Stimulated activated CD8-positive, alpha-beta memory T cell treated with anti-CD3 and anti-CD28 coated beads, Interleukin-4, amount 100 ng/mL, for 48 hours (primary cell): ENCODE data around the gene ANKRD12.
"Not testable (repeated sequence)": the region's sequence is repeated elsewhere in the genome, so short reads cannot be mapped to it uniquely, and the experiment has no call there.

ENCODE experiments used
- DNase-seq: peaks from one replicate; pipeline ENCODE4 v3.0.0-alpha.2; 2020

Gene ANKRD12

DNA sequence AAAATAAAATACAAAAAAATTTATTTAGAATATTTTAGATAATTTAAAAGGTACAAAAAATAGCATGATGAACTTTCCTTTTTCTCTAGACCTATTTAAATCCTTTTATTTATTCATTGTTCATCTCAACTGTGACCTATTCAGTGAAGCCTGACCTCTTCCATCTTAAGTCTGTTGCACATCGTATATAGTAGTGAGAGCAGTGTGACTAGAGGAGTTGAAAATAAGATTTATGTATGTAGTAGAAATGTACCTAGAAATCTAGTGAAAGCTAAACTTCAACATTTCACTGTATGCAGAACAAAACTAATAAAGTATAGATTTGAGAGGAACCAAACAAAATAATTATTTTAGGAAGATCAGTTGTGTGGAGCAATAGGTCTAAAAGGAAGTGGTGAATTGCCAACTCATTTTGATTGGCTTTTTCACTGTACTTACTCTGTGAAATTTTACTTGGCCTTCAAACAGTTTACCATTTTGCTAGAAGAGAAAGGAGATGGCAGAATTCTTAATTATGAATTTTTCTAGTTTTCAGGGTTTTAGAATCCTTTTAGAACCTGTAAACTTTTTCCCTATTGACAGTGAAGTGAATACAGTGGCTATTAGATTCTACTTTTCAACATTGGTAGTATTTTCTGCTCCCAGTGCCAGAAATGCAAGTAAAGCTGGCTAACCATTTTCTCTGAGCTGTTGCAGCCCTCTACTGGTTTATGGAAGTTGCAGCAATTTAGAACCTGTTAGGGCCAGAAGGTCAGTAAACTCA lies 11.0 kb downstream of the ANKRD12 start:
- no peak for DNase-seq

DNA sequence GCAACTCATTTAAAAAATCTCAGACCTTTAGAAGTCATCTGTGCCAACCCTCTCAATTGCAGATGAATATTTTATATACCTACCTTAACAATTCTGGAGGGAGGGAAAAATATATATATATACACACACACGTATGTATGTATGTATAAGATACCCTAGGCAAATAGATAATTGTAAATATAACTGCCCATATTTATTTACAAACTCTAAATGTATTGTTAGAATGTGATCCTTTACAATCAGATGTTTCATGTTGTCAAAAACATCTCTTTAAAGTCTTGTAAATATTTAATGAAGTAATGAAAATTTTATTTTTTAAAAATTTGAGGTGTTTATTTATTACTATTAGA lies 11.6 kb downstream of the ANKRD12 start:
- no peak for DNase-seq

DNA sequence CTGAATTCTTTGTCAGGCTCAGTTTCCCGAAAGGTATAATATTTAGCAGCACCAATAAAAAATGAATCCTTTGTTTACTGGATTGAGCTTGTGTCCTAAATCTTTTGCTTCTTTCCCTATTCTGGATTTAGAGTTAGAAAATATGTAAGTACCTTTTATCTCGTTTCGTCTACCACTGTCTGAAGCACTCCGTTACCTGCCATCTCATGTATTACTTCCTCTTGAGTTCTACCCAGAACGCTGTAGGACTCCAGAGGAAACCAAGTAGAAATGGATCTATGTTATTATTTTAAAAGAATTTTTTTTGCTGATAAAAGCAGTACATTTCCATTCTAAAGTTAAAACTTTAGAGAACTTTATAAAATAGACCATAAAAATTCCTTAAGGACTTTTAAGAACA lies 13.5 kb downstream of the ANKRD12 start:
- DNase-seq, result no peak

DNA sequence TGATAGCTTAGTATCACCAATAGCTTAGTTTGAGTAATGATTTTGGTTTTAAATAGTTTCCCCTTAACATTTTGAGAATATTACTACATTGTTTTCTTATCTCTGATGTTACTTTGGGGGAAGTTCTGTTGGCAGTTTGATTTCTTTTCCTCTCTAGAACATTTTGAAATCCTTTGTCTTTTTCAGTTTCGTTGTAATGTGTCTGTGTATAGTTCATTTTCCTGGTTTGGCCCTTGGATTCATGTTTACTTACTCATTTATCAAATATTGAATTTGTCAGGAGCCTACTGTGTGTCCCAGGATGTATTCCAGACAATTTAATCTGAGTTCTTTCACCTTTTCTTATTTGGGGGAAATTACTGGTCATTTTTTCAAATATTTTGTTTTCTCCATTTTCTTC lies 16.7 kb downstream of the ANKRD12 start:
- DNase-seq, result no peak

DNA sequence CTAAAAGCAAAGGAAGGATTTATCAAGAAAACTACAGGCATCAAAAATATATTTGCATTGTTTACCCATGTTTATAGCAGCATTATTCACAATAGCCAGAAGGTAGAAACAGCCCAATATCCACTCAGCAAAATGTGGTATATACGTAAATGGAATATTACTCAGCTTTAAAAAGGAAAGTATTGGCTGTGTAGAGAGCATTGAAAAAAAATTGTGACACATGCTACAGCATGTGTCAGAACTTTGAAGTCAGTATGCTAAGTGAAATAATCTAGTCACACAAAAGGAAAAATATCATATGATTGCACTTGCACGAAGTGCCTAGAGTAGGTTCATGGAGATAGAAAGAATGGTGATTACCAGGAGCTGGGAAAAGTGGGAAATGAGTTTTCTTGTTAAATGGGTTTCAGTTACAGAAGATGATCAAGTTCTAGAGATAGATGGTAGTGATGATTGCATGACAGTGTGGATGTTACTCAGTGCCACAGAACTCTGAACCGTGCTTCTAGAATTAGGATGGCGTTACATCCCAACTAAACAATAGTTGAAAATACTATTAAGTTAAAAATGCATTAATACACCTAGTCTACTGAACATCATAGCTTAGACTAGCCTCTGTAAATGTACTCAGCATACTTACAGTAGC lies 20.1 kb downstream of the ANKRD12 start:
- DNase-seq, result no peak

DNA sequence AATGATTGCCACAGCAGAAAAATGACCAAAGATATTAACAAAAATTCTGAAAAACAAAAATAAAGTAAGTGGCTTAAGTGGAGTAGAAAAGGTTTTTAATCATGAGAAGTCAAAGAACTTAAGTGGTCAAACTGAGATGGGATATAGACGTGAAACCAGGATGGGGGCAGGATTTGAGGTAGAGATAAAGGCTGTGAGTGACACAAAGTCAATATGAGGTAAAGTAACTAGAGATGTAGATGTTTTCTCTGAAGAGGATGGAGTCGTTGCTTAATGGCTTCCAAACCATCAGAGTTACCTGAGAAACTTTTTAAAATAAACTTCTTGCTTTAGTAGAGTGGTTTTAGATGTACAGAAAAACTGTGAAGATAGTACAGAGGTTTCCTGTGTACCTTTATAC lies 21.2 kb downstream of the ANKRD12 start:
- DNase-seq, result no peak

DNA sequence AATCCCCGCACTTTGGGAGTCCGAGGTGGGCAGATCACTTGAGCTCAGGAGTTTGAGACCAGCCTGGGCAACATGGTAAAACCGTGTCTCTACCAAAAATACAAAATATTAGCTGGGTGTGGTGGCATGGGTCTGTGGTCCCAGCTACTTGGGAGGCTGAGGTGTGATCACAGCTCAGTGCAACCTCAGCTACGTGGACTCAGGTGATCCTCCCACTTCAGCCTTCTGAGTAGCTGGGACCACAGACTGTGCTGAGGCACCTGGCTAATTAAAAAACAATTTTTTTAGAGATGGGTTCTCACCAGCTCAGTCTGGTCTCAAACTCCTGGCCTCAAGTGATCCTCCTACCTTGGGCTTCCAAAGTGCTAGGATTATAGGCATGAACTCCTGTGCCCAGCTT lies 23.4 kb downstream of the ANKRD12 start:
- no peak for DNase-seq

DNA sequence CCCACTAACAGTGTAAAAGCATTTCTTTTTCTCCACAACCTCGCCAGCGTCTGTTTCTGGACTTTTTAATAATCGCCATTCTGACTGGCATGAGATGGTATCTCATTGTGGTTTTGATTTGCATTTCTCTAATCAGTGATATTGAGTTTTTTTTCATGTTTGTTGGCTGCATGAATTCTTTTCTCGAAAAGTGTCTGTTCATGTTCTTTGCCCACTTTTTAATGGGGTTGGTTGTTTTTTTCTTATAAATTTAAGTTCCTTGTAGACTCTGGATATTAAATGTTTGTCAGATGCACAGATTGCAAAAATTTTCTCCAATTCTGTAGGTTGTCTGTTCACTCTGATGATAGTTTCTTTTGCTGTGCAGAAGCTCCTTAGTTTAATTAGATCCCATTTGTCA lies 26.1 kb downstream of the ANKRD12 start:
- not testable (repeated sequence) for DNase-seq

DNA sequence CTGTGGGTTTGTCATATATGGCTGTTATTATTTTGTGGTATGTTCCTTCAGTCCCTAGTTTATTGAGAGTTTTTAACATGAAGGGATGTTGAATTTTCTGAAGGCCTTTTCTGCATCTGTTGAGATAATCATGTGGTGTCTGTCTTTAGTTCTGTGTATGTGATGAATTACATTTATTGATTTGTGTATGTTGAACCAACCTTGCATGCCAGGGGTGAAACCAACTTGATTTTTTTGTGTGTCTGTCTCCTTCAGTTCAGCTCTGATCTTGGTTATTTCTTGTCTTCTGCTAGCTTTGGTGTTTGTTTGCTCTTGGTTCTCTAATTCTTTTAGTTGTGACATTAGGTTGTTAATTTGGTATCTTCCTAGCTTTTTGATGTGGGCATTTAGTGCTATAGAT lies 27.6 kb downstream of the ANKRD12 start:
- not testable (repeated sequence) for DNase-seq

DNA sequence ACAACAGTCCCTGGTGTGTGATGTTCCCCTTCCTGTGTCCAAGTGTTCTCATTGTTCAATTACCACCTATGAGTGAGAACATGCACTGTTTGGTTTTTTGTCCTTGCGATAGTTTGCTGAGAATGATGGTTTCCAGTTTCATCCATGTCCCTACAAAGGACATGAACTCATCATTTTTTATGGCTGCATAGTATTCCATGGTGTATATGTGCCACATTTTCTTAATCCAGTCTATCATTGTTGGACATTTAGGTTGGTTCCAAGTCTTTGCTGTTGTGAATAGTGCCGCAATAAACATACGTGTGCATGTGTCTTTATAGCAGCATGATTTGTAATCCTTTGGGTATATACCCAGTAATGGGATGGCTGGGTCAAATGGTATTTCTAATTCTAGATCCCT lies 29.3 kb downstream of the ANKRD12 start:
- DNase-seq, result not testable (repeated sequence)

DNA sequence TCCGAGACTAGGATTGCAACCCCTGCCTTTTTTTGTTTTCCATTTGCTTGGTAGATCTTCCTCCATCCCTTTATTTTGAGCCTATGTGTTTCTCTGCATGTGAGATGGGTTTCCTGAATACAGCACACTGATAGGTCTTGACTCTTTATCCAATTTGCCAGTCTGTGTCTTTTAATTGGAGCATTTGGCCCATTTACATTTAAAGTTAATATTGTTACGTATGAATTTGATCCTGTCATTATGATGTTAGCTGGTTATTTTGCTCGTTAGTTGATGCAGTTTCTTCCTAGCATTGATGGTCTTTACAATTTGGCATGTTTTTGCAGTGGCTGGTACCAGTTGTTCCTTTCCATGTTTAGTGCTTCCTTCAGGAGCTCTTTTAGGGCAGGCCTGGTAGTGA lies 32.9 kb downstream of the ANKRD12 start:
- DNase-seq, result not testable (repeated sequence)

DNA sequence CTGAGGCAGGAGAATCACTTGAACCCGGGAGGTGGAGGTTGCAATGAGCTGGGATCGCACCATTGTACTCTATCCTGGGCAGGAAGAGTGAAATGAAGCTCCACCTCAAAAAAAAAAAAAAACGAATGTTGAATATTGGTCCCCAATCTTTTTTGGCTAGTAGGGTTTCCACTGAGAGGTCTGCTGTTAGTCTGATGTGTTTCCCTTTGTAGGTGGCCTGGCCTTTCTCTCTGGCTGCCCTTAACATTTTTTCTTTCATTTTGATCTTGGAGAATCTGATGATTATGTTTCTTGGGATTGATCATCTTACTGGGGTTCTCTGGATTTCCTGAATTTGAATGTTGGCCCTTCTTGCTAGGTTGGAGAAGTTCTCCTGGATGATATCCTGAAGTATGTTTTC lies 35.3 kb downstream of the ANKRD12 start:
- DNase-seq, result not testable (repeated sequence)

DNA sequence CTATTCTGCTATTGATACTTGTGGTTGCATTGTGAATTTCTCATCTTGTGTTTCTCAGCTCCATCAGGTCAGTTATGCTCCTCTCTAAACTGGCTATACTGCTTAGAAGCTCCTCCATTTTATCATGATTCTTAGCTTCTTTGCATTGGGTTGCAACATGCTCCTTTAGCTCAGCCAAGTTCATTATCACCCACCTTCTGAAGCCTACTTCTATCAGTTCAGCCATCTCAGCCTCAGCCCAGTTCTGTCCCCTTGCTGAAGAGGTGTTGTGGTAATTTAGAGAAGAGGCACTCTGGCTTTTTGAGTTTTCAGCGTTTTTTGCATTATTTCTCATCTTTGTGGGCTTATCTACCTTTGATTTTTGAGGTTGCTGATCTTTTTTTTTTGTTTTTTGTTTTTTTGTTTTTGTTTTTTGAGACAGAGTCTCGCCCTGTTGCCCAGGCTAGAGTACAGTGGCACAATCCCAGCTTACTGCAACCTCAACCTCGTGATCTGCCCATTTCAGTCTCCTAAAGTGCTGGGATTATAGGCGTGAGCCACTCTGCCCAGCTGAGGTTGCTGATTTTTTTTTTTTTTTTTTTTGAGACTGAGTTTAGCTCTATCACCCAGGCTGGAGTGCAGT lies 36.0 kb downstream of the ANKRD12 start:
- no peak for DNase-seq

DNA sequence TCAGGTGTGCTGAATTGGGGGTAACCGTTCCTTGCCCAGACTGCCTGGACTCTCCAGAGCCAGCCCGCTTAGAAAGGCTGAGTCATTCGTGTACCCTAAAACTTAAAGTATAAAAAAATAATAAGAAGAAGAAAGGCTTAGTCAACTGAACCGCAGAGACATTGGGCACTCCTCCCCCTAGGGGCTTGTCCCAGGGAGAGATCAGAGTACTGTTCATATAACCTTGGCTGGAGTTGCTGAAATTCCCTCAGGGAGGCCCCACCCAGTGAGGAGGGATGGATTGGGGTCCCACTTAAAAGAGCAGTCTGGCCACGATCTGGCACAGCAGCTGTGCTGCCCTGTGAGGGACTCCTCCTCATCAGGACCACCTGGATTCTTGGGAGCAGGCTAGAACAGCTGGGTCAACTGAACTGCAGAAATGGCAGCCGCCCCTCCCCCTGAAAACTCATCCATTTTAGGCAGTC lies 37.2 kb downstream of the ANKRD12 start:
- no peak for DNase-seq

DNA sequence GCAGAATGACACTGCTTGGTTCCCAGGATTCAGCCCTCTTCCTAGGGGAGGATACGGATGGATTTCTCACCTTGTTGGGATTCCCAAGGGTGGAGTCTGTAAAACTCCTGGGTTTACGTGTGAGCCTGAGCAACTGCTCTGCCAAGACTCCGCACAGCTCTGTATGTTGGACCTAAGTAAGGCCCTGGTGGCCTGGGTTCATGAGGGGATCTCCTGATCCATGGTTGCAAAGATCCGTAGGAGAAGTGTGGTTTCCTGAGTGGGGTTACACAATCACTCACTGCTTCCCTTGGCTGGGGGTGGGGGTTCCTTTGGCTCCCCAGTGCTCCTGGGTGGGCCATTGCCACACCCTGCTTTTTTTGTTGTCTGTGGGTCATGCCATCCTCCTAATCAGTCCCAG lies 37.7 kb downstream of the ANKRD12 start:
- DNase-seq, result no peak

DNA sequence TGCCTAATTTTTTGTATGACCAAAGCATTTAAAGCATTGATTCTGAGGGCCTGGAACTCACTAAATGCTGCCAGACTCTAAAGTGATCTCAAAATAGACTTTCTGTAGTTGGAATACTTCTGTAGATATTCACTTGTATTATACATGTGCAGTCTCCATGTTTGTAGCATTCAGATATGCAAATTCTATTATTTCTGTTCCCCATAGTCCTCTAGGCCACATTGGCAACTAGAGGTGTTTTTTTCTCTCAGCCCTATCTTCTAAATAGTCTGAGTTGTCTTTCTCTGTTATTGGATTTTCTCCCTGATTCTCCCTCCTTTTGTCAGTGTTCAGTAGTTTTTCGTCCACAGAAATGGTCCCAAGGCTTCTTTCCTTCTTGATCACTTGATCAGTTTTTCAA lies 38.5 kb downstream of the ANKRD12 start:
- no peak for DNase-seq

DNA sequence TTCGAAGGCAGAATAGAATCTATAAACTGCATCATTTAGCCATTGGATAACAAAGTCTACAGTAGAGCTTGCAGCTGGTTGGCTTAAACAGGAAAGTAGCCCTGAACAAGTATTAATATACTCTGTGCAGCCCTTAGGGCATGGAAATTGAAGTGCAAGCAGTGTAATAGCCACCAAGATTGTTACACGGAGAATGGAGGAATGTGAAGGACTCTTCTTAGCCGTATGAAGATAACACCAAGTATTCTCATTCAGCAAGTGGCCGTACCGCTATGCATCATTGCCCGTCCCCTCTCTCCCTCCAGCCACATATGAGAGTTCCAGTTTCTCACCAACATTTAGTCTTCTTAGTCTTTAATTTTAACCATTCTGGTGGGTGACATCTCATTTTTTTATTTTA lies 40.5 kb downstream of the ANKRD12 start:
- DNase-seq, result no peak

DNA sequence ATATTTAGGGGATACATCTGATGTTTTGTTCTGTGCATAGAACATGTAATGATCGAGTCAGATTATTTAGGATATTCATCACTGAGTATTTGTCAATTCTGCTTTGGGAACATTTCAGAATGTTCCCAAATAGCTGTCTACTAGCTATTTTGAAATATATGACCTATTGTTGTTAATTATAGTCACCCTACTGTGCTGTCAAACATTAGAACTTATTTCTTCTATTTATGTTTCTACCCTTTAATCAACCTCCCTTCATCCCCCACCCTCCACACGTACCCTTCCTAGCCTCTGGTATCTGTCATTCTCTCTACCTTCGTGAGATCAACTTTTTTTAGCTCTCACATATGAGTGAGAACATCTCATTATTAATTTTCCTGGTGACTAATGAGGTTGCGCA lies 40.9 kb downstream of the ANKRD12 start:
- DNase-seq, result no peak

DNA sequence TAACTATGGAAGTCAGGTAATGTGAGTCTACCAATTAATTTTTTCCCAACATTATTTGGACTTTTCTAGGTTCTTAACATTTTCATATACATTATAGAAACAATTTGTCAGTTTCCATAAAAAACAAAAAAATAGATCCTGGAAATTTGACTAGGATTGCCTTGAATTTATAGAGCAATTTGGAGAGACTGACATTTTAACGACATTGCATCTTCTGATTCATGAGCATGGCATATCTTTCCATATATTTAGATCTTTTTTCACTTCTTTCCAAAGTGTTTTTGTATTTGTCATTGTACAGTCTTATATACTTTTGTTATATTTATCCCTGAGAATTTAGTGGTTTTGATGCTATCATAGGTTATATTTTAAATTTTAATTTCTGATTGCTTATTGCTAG lies 42.0 kb downstream of the ANKRD12 start:
- no peak for DNase-seq

DNA sequence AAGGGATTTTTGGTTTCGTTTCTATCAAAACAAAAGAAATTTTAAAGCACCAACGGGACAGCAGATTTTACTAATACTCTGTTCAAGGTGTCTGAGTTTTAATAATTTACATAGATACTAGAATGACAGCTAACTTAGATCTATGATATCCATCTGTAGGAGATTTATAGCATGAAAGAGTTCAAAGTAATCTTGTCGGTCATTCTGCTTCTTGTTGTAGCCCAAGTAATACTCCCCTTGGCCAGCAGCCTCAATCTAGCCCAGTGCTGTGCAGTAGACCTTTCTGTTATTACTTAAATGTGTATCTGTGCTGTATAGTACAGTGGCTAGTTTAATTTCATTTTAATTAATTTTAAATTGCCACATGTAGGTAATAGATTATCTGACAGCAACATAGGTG lies 44.7 kb downstream of the ANKRD12 start:
- no peak for DNase-seq

DNA sequence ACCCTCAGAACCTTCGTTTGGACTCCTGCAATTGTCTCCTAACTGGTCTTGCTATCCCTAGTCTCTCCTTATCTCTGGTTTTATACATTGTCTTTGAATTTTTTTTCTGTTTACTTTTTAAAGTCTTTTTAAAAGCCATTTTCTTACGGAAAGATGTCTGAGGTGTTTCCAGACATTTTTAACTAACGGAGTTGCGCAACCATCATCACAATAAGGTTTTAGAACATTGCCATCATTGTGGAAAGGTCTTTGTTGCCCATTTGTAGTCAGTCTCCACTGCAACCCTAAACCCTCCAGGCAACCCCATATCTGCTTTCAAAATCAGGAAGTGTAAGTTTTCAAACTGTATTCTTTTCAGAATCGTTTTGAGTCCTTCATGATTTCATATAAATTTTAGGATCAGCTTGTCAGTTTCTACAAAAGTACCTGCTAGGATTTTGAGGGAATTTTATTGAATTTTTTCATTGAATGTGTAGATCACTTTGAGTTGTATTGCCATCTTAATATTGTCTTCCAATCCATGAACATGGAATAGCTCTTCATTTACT lies 46.3 kb downstream of the ANKRD12 start:
- DNase-seq, result no peak

DNA sequence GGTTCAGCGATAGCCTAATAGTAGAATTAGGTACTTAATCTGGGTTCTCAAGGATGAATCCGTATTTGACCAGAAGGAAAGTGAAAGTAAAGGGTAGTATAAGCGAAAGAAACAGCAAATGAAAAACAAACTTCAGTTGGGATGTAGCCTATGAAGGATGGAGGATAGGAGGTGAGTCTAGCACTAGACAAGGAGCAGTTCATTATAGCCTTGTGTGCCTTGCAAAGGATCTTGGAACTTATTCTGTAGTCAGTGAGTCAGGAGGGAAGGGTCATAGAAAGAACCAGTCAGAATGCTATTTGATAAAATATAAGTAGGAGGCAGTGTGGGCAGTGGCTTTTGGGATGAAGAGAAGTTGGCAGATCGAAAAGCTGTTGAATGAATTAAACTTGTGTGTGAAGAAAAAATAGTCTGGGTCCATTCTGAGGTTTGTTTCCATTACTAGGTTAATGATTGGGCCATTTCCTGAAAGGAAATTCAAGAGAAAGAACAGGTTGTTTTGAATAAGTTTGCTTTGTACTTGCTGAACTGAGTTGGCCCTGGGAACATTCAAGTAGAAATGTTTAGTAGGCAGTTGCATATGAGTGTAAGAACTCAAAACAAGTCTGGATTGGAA lies 48.5 kb downstream of the ANKRD12 start:
- DNase-seq, result no peak

DNA sequence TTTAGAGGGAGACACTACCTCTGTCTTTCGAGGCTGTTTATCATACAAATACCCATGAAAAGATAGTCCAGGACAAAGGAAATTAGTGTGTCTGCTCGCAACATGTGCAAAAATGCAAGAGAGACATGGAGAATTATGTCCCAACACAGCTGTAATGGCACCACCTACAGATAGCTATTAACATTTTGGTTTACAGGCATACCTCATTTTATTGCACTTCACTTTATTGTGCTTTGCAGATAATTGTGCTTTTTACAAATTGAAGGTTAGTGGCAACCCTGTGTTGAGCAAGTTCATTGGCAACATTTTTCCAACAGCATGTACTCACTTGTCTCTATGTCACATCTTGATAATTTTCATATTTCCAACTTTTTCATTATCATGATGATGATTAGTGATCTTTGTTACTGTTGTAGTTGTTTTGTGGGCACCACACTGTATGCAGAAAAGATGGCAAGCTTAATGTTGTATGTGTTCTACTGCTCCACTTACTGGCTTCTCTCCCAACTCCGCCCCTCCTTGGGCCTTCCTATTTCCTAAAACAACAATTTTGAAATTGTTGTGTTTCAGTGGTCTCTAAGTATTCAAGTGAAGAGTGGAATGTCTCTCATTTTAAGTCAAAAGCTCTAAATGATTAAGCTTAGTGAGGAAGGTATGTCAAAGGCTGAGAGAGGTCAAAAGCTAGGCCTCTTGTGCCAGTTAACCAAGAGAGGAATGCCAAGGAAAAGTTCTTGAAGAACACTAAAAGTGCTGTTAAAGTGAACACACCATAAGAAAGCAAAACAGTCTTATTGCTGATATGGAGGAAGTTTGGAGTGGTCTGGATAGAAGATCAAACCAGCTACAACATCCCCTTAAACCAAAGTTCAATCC lies 52.0 kb downstream of the ANKRD12 start:
- no peak for DNase-seq
